ENCODE results near the gene PCYT1A.
A peak's percentile ranks its signal among the peaks of the same experiment; 100 is the strongest.
"Not testable (repeated sequence)": the region's sequence is repeated elsewhere in the genome, so short reads cannot be mapped to it uniquely, and the experiment has no call there.

Gene PCYT1A

GRCh38 chr3:196287440-196288140 lies at the start of gene PCYT1A:
PCYT1A (minus strand) TSS chr3:196287726; CDS start chr3:196270531, 17,195 bp downstream.
- peak; percentile 84 for DNase-seq (ENCODE audit: low read depth)

- DNase-seq (ENCODE audit: low read depth), result no peak
Measured at GRCh38 chr3:196336319-196337145, 49.0 kb upstream of the PCYT1A start.

GRCh38 chr3:196335503-196335948 lies 48.0 kb upstream of the PCYT1A start:
- DNase-seq (ENCODE audit: low read depth), result no peak

- no peak for DNase-seq (ENCODE audit: low read depth)
Measured at GRCh38 chr3:196334982-196335381, 47.5 kb upstream of the PCYT1A start.

- no peak for DNase-seq (ENCODE audit: low read depth)
Measured at GRCh38 chr3:196332168-196332567, 44.6 kb upstream of the PCYT1A start.

GRCh38 chr3:196327405-196327804 lies 39.9 kb upstream of the PCYT1A start:
- DNase-seq (ENCODE audit: low read depth), result no peak

GRCh38 chr3:196326936-196327335 lies 39.4 kb upstream of the PCYT1A start:
- no peak for DNase-seq (ENCODE audit: low read depth)

- no peak for DNase-seq (ENCODE audit: low read depth)
Measured at GRCh38 chr3:196323691-196324090, 36.2 kb upstream of the PCYT1A start.

GRCh38 chr3:196323016-196323415 lies 35.5 kb upstream of the PCYT1A start:
- DNase-seq (ENCODE audit: low read depth), result no peak

- DNase-seq (ENCODE audit: low read depth), result no peak
Measured at GRCh38 chr3:196321162-196321561, 33.6 kb upstream of the PCYT1A start.

- no peak for DNase-seq (ENCODE audit: low read depth)
Measured at GRCh38 chr3:196320137-196320536, 32.6 kb upstream of the PCYT1A start.

- peak; percentile 41 for DNase-seq (ENCODE audit: low read depth)
Measured at GRCh38 chr3:196317687-196318467, 30.4 kb upstream of the PCYT1A start, which contains the start of gene DYNLT2B. DYNLT2B (minus strand) TSS chr3:196318240; CDS start chr3:196318152, 88 bp downstream.

- DNase-seq (ENCODE audit: low read depth), result not testable (repeated sequence)
Measured at GRCh38 chr3:196316799-196317686, 29.5 kb upstream of the PCYT1A start.

- DNase-seq (ENCODE audit: low read depth), result no peak
Measured at GRCh38 chr3:196315821-196316220, 28.3 kb upstream of the PCYT1A start.

- no peak for DNase-seq (ENCODE audit: low read depth)
Measured at GRCh38 chr3:196314597-196314996, 27.1 kb upstream of the PCYT1A start.

GRCh38 chr3:196314086-196314485 lies 26.6 kb upstream of the PCYT1A start:
- not testable (repeated sequence) for DNase-seq (ENCODE audit: low read depth)

GRCh38 chr3:196302960-196303359 lies 15.4 kb upstream of the PCYT1A start:
- DNase-seq (ENCODE audit: low read depth), result not testable (repeated sequence)

GRCh38 chr3:196302551-196302950 lies 15.0 kb upstream of the PCYT1A start:
- not testable (repeated sequence) for DNase-seq (ENCODE audit: low read depth)

- no peak for DNase-seq (ENCODE audit: low read depth)
Measured at GRCh38 chr3:196298521-196298920, 11.0 kb upstream of the PCYT1A start.

GRCh38 chr3:196292286-196292923 lies 4.9 kb upstream of the PCYT1A start:
- DNase-seq (ENCODE audit: low read depth), result no peak

GRCh38 chr3:196288141-196288460 lies 575 bp upstream of the PCYT1A start:
- no peak for DNase-seq (ENCODE audit: low read depth)
